HG02763 (cell line): ENCODE results near the gene RXRA.

Experiments used
- ATAC-seq: cut with Tn5 transposase; IDR thresholded peaks from one replicate; pipeline ENCODE4 v1.9.1; 2021; ENCODE audit warnings: mild to moderate bottlenecking, moderate library complexity; ENCODE audit not compliant: unreplicated experiment

Gene RXRA

GRCh38 chr9:134322781-134323241 lies 3.4 kb upstream of the RXRA start:
- ATAC-seq: no peak

- ATAC-seq: no peak
Observed at GRCh38 chr9:134323741-134324358, 2.4 kb upstream of the RXRA start.

- ATAC-seq: no peak
Observed at GRCh38 chr9:134324359-134325095, 1.7 kb upstream of the RXRA start.

- no peak for ATAC-seq
Observed at GRCh38 chr9:134325096-134325812, 1.0 kb upstream of the RXRA start.

- no peak for ATAC-seq
Observed at GRCh38 chr9:134326724-134327601, 708 bp downstream of the RXRA start.

- ATAC-seq: no peak
Observed at GRCh38 chr9:134327671-134328231, 1.5 kb downstream of the RXRA start.

GRCh38 chr9:134328341-134328840 lies 2.1 kb downstream of the RXRA start:
- ATAC-seq: no peak

- ATAC-seq: no peak
Observed at GRCh38 chr9:134328841-134329575, 2.8 kb downstream of the RXRA start.

GRCh38 chr9:134329576-134329855 lies 3.3 kb downstream of the RXRA start:
- no peak for ATAC-seq

- no peak for ATAC-seq
Observed at GRCh38 chr9:134329886-134330285, 3.6 kb downstream of the RXRA start.

- ATAC-seq: no peak
Observed at GRCh38 chr9:134330590-134330989, 4.3 kb downstream of the RXRA start.

GRCh38 chr9:134331186-134332025 lies 5.2 kb downstream of the RXRA start:
- ATAC-seq: no peak

- ATAC-seq: no peak
Observed at GRCh38 chr9:134332266-134332665, 6.0 kb downstream of the RXRA start.

GRCh38 chr9:134332841-134333233 lies 6.6 kb downstream of the RXRA start:
- no peak for ATAC-seq

- no peak for ATAC-seq
Observed at GRCh38 chr9:134333234-134333873, 7.1 kb downstream of the RXRA start.

- ATAC-seq: no peak
Observed at GRCh38 chr9:134333874-134334581, 7.8 kb downstream of the RXRA start.

GRCh38 chr9:134335061-134335460 lies 8.8 kb downstream of the RXRA start:
- no peak for ATAC-seq
